ENCODE data around the gene CHFR.
"Not testable (repeated sequence)": the region's sequence is repeated elsewhere in the genome, so short reads cannot be mapped to it uniquely, and the experiment has no call there.

The CHFR gene

GRCh38 chr12:132887513-132888351, at the start of gene CHFR:
CHFR (minus strand) TSS chr12:132887605; CDS start chr12:132887328, 277 bp downstream.
- DNase-seq: peak; percentile 84

GRCh38 chr12:132936921-132937320, 49.5 kb upstream of the CHFR start:
- not testable (repeated sequence) for DNase-seq

GRCh38 chr12:132936163-132936562, 48.8 kb upstream of the CHFR start:
- no peak for DNase-seq

GRCh38 chr12:132926415-132926833, 39.0 kb upstream of the CHFR start:
- DNase-seq: no peak

- DNase-seq: no peak
Observed at GRCh38 chr12:132925597-132926414, 38.4 kb upstream of the CHFR start.

GRCh38 chr12:132924356-132924755, 37.0 kb upstream of the CHFR start:
- DNase-seq: no peak

GRCh38 chr12:132923356-132923909, 36.0 kb upstream of the CHFR start:
- no peak for DNase-seq

GRCh38 chr12:132922676-132923075, 35.3 kb upstream of the CHFR start:
- DNase-seq: no peak

GRCh38 chr12:132921685-132922084, 34.3 kb upstream of the CHFR start:
- DNase-seq: no peak

- no peak for DNase-seq
Observed at GRCh38 chr12:132918680-132919079, 31.3 kb upstream of the CHFR start.

- DNase-seq: no peak
Observed at GRCh38 chr12:132909030-132909368, 21.6 kb upstream of the CHFR start.

- DNase-seq: peak; percentile 94
Observed at GRCh38 chr12:132908145-132909029, 21.0 kb upstream of the CHFR start.

- DNase-seq: not testable (repeated sequence)
Observed at GRCh38 chr12:132907789-132908144, 20.4 kb upstream of the CHFR start.

GRCh38 chr12:132907216-132907615, 19.8 kb upstream of the CHFR start:
- no peak for DNase-seq

- DNase-seq: no peak
Observed at GRCh38 chr12:132904718-132905328, 17.4 kb upstream of the CHFR start.

GRCh38 chr12:132899033-132899432, 11.6 kb upstream of the CHFR start:
- no peak for DNase-seq

- DNase-seq: no peak
Observed at GRCh38 chr12:132888852-132889251, 1.4 kb upstream of the CHFR start.

- no peak for DNase-seq
Observed at GRCh38 chr12:132886529-132887477, 602 bp downstream of the CHFR start.

GRCh38 chr12:132881818-132882217, 5.6 kb downstream of the CHFR start:
- DNase-seq: no peak

GRCh38 chr12:132874620-132875019, 12.8 kb downstream of the CHFR start:
- not testable (repeated sequence) for DNase-seq

- DNase-seq: no peak
Observed at GRCh38 chr12:132874175-132874574, 13.2 kb downstream of the CHFR start.

Measured in NCI-H1105 treated with DMSO at 0.1 percent for 48 hours (cell line).